ENCODE measurements around the gene CYP24A1.
"Not testable (repeated sequence)": the region's sequence is repeated elsewhere in the genome, so short reads cannot be mapped to it uniquely, and the experiment has no call there.

CYP24A1 gene

GRCh38 chr20:54132612-54133433 is 41.0 kb downstream of the CYP24A1 start:
- no peak for ATAC-seq

- no peak for ATAC-seq
Measured at GRCh38 chr20:54131675-54132611, 41.8 kb downstream of the CYP24A1 start.

- ATAC-seq: not testable (repeated sequence)
Measured at GRCh38 chr20:54131125-54131524, 42.7 kb downstream of the CYP24A1 start.

- no peak for ATAC-seq
Measured at GRCh38 chr20:54129350-54129749, 44.4 kb downstream of the CYP24A1 start.

GRCh38 chr20:54127855-54128574 is 45.8 kb downstream of the CYP24A1 start:
- ATAC-seq: no peak

- no peak for ATAC-seq
Measured at GRCh38 chr20:54126806-54127655, 46.8 kb downstream of the CYP24A1 start.

- ATAC-seq: not testable (repeated sequence)
Measured at GRCh38 chr20:54126328-54126727, 47.5 kb downstream of the CYP24A1 start.

GRCh38 chr20:54123587-54124180 is 50.1 kb downstream of the CYP24A1 start:
- no peak for ATAC-seq

GRCh38 chr20:54122681-54123586 is 50.9 kb downstream of the CYP24A1 start:
- ATAC-seq: no peak

GRCh38 chr20:54122189-54122588 is 51.6 kb downstream of the CYP24A1 start:
- ATAC-seq: no peak

- no peak for ATAC-seq
Measured at GRCh38 chr20:54119744-54120143, 54.0 kb downstream of the CYP24A1 start.

- no peak for ATAC-seq
Measured at GRCh38 chr20:54118220-54119001, 55.4 kb downstream of the CYP24A1 start.

- no peak for ATAC-seq
Measured at GRCh38 chr20:54116550-54117235, 57.1 kb downstream of the CYP24A1 start.

GRCh38 chr20:54115172-54115854 is 58.5 kb downstream of the CYP24A1 start:
- no peak for ATAC-seq

GRCh38 chr20:54114109-54114508 is 59.7 kb downstream of the CYP24A1 start:
- ATAC-seq: no peak

GRCh38 chr20:54113566-54113965 is 60.2 kb downstream of the CYP24A1 start:
- no peak for ATAC-seq

GRCh38 chr20:54112221-54112884 is 61.4 kb downstream of the CYP24A1 start:
- no peak for ATAC-seq

GRCh38 chr20:54111460-54111859 is 62.3 kb downstream of the CYP24A1 start:
- ATAC-seq: no peak

Measured in activated CD4-positive, CD25-positive, alpha-beta regulatory T cell treated with anti-CD3 and anti-CD28 coated beads, Interleukin-2, amount 50 U/mL, for 24 hours (primary cell).